Smooth muscle cell (in vitro differentiated cells): Measurements from ENCODE around the gene CNOT6L. TPM values are rescaled to one million over a fixed set of nuclear protein-coding genes. Genes with fewer than 3 reads are reported as not detected.

Experiments
- DNase-seq: peaks from one replicate; lab custom pipeline; 2025; ENCODE audit not compliant: unreplicated experiment; lab: John Stamatoyannopoulos, UW
- H2AFZ ChIP-seq: fragments of 200-600 bp; sonication (generic); 2 replicates; pipeline ENCODE4 v1.6.0; 2016; ENCODE audit warnings: antibody characterized with exemption, low read depth, mild to moderate bottlenecking
- H3F3A ChIP-seq: fragments of 200-600 bp; sonication (generic); 2 replicates; pipeline ENCODE4 v1.6.0; 2017; ENCODE audit warnings: antibody characterized with exemption, low read depth
- H3K27ac ChIP-seq: fragments of 200-600 bp; sonication (generic); 2 replicates; pipeline ENCODE4 v1.5.1; 2016; ENCODE audit warnings: low read depth, mild to moderate bottlenecking
- H3K27me3 ChIP-seq: fragments of 200-600 bp; sonication (generic); 2 replicates; pipeline ENCODE4 v1.6.1; 2016; ENCODE audit warnings: low read depth, mild to moderate bottlenecking
- H3K36me3 ChIP-seq: fragments of 200-600 bp; sonication (generic); 2 replicates; pipeline ENCODE4 v1.5.1; 2016; ENCODE audit warnings: low read depth
- H3K4me1 ChIP-seq: fragments of 200-600 bp; sonication (generic); 2 replicates; pipeline ENCODE4 v1.5.1; 2016; ENCODE audit warnings: low read depth
- H3K4me2 ChIP-seq: fragments of 200-600 bp; sonication (generic); 2 replicates; pipeline ENCODE4 v1.6.0; 2016; ENCODE audit warnings: mild to moderate bottlenecking
- H3K4me3 ChIP-seq: fragments of 200-600 bp; sonication (generic); 2 replicates; pipeline ENCODE4 v1.5.1; 2016; ENCODE audit warnings: mild to moderate bottlenecking
- H3K79me2 ChIP-seq: fragments of 200-600 bp; sonication (generic); 2 replicates; pipeline ENCODE4 v1.6.0; 2016; ENCODE audit warnings: low read depth, mild to moderate bottlenecking
- H3K9ac ChIP-seq: fragments of 200-600 bp; sonication (generic); 2 replicates; pipeline ENCODE4 v1.6.0; 2016; ENCODE audit warnings: low read depth
- H3K9me3 ChIP-seq: fragments of 200-600 bp; sonication (generic); replicated peaks from 2 replicates; pipeline ENCODE4 v1.5.1; 2016; ENCODE audit warnings: low read depth
- H4K20me1 ChIP-seq: fragments of 200-600 bp; sonication (generic); 2 replicates; pipeline ENCODE4 v1.6.0; 2016; ENCODE audit warnings: low read depth
- CTCF ChIP-seq: fragments of 200-600 bp; sonication (generic); IDR thresholded peaks from 2 replicates; pipeline ENCODE4 v1.5.1; 2017; ENCODE audit warnings: borderline replicate concordance, mild to moderate bottlenecking, antibody characterized with exemption; ENCODE audit not compliant: insufficient read depth, poor library complexity, severe bottlenecking
- WGBS: methylation state at CpG from one replicate; pipeline ENCODE4 v1.1.7; 2016; ENCODE audit warnings: low lambda C conversion rate; 5-methylcytosine and 5-hydroxymethylcytosine counted together
- polyA plus RNA-seq: library from polyadenylated mRNA; unstranded; fragments of >200 nt; fragmentation: Nextera tagmentation; extraction: Ambion mirVana; gene quantifications from 2 replicates; pipeline ENCODE4 v1.2.1, GENCODE V29; 2016
- total RNA-seq: library from RNA; depleted of rRNA; stranded (reverse); fragments of >200 nt; gene quantifications from 2 replicates; pipeline ENCODE4 v1.2.3, GENCODE V29; 2014

CNOT6L gene
- total and polyA plus RNA-seq, 2 experiments from 2014 or later = 4.8 to 22.2 TPM

GRCh38 chr4:77710684-77711083 lies 108.5 kb downstream of the CNOT6L start:
- H3K4me3 ChIP-seq = no peak overlapping the region
- H4K20me1 ChIP-seq = no peaks in the 10 kb centered on the region
- WGBS = 82% methylated on average over 1 of the region's 1 CpG
- H3K4me2 ChIP-seq = no peak overlapping the region
- H3K79me2 ChIP-seq = no peaks in the 10 kb centered on the region
- H3K27ac ChIP-seq = no peak overlapping the region
- H3K27me3 ChIP-seq = no peaks in the 10 kb centered on the region
- no peak for TF ChIP-seq CTCF
- no peak overlapping the region for H3K9ac ChIP-seq
- no peaks in the 10 kb centered on the region for H3F3A ChIP-seq
- no peak for DNase-seq
- H3K4me1 ChIP-seq = no peaks in the 10 kb centered on the region
- H2AFZ ChIP-seq = no peak overlapping the region
- no peaks in the 10 kb centered on the region for H3K36me3 ChIP-seq
- no peaks in the 10 kb centered on the region for H3K9me3 ChIP-seq

- no peak for DNase-seq
- Histone ChIP-seq H3K36me3 (no peaks in the 10 kb centered on the region), H3K9ac (no peak overlapping the region), H3F3A (no peaks in the 10 kb centered on the region), H4K20me1 (no peaks in the 10 kb centered on the region), H3K27me3 (no peaks in the 10 kb centered on the region), H3K4me1 (no peaks in the 10 kb centered on the region), H3K79me2 (no peaks in the 10 kb centered on the region), H2AFZ (no peak overlapping the region), H3K9me3 (no peaks in the 10 kb centered on the region), H3K4me2 (no peak overlapping the region), H3K27ac (no peak overlapping the region), H3K4me3 (no peak overlapping the region)
- TF ChIP-seq CTCF = no peak
- 95% methylated on average over 1 of the region's 1 CpG for WGBS
Measured at GRCh38 chr4:77710059-77710458, 109.1 kb downstream of the CNOT6L start.

- DNase-seq = no peak
- H4K20me1 ChIP-seq = no peaks in the 10 kb centered on the region
- no peak overlapping the region for H3K4me3 ChIP-seq
- H3F3A ChIP-seq = no peaks in the 10 kb centered on the region
- H3K9me3 ChIP-seq = no peaks in the 10 kb centered on the region
- H3K4me1 ChIP-seq = no peaks in the 10 kb centered on the region
- no peak overlapping the region for H3K27ac ChIP-seq
- no peak overlapping the region for H2AFZ ChIP-seq
- no peak overlapping the region for H3K9ac ChIP-seq
- H3K4me2 ChIP-seq = no peak overlapping the region
- no peaks in the 10 kb centered on the region for H3K36me3 ChIP-seq
- no peak for TF ChIP-seq CTCF
- no peaks in the 10 kb centered on the region for H3K27me3 ChIP-seq
- 61% methylated on average over 4 of the region's 4 CpGs for WGBS
- no peaks in the 10 kb centered on the region for H3K79me2 ChIP-seq
Measured at GRCh38 chr4:77706717-77707116, 112.5 kb downstream of the CNOT6L start.

GRCh38 chr4:77703666-77704065 lies 115.5 kb downstream of the CNOT6L start:
- H3F3A ChIP-seq = peaks cover 10% of the 10 kb centered on the region
- 97% methylated on average over 1 of the region's 1 CpG for WGBS
- no peaks in the 10 kb centered on the region for H3K36me3 ChIP-seq
- no peaks in the 10 kb centered on the region for H4K20me1 ChIP-seq
- no peaks in the 10 kb centered on the region for H3K9me3 ChIP-seq
- H3K4me1 ChIP-seq = peaks cover 19% of the 10 kb centered on the region
- no peaks in the 10 kb centered on the region for H3K79me2 ChIP-seq
- H3K4me3 ChIP-seq = no peak overlapping the region
- H3K4me2 ChIP-seq = no peak overlapping the region
- DNase-seq = no peak
- H3K9ac ChIP-seq = no peak overlapping the region
- no peak overlapping the region for H3K27ac ChIP-seq
- no peaks in the 10 kb centered on the region for H3K27me3 ChIP-seq
- no peak for TF ChIP-seq CTCF
- no peak overlapping the region for H2AFZ ChIP-seq
